Measurements from ENCODE around the gene BRCA2.

Gene BRCA2

DNA sequence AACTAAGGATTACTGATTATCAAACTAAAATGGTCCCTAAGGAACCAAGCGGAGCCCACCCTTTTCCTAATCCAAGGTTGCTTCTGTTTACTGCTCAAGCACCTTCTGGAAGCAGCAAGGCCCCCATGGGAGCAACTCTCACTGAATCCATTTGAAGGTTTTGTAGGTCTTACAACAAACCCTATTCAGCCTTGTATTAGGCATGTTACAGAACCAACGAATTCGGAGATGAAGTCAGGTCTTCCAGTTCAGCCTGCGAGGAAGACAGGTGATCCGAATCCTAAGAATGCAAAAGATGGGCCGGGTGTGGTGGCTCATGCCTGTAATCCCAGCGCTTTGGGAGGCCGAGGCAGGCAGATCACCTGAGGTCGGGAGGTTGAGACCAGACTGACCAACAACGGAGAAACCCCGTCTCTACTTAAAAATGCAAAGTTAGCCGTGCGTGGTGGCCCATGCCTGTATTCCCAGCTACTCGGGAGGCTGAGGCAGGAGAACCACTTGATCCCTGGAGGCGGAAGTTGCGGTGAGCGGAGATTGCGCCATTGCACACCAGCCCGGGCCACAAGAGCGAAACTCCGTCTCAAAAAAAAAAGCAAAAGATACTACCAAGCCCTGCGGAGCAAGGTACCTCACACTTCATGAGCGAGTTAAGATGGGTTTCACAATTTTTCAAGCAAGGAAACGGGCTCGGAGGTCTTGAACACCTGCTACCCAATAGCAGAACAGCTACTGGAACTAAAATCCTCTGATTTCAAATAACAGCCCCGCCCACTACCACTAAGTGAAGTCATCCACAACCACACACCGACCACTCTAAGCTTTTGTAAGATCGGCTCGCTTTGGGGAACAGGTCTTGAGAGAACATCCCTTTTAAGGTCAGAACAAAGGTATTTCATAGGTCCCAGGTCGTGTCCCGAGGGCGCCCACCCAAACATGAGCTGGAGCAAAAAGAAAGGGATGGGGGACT, 754 bp upstream of the BRCA2 start:
- H3K27ac ChIP-seq, result peak overlapping the region; percentile 76
- TF ChIP-seq, protein P1, sequence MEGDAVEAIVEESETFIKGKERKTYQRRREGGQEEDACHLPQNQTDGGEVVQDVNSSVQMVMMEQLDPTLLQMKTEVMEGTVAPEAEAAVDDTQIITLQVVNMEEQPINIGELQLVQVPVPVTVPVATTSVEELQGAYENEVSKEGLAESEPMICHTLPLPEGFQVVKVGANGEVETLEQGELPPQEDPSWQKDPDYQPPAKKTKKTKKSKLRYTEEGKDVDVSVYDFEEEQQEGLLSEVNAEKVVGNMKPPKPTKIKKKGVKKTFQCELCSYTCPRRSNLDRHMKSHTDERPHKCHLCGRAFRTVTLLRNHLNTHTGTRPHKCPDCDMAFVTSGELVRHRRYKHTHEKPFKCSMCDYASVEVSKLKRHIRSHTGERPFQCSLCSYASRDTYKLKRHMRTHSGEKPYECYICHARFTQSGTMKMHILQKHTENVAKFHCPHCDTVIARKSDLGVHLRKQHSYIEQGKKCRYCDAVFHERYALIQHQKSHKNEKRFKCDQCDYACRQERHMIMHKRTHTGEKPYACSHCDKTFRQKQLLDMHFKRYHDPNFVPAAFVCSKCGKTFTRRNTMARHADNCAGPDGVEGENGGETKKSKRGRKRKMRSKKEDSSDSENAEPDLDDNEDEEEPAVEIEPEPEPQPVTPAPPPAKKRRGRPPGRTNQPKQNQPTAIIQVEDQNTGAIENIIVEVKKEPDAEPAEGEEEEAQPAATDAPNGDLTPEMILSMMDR (conservative IDR thresholded peaks at IDR 0.05), result no peak

DNA sequence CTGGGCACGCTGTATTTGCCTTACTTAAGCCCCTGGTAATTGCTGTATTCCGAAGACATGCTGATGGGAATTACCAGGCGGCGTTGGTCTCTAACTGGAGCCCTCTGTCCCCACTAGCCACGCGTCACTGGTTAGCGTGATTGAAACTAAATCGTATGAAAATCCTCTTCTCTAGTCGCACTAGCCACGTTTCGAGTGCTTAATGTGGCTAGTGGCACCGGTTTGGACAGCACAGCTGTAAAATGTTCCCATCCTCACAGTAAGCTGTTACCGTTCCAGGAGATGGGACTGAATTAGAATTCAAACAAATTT, 676 bp downstream of the BRCA2 start:
- H3K27ac ChIP-seq, result peak overlapping the region; percentile 76
- TF ChIP-seq, protein P1 (conservative IDR thresholded peaks at IDR 0.05), result no peak

DNA sequence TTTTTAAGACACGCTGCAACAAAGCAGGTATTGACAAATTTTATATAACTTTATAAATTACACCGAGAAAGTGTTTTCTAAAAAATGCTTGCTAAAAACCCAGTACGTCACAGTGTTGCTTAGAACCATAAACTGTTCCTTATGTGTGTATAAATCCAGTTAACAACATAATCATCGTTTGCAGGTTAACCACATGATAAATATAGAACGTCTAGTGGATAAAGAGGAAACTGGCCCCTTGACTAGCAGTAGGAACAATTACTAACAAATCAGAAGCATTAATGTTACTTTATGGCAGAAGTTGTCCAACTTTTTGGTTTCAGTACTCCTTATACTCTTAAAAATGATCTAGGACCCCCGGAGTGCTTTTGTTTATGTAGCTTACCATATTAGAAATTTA, 1.2 kb downstream of the BRCA2 start:
- TF ChIP-seq, protein P1 (conservative IDR thresholded peaks at IDR 0.05), result no peak
- peak overlapping the region; percentile 76; the same call in 1 of the 2 replicates for H3K27ac ChIP-seq

DNA sequence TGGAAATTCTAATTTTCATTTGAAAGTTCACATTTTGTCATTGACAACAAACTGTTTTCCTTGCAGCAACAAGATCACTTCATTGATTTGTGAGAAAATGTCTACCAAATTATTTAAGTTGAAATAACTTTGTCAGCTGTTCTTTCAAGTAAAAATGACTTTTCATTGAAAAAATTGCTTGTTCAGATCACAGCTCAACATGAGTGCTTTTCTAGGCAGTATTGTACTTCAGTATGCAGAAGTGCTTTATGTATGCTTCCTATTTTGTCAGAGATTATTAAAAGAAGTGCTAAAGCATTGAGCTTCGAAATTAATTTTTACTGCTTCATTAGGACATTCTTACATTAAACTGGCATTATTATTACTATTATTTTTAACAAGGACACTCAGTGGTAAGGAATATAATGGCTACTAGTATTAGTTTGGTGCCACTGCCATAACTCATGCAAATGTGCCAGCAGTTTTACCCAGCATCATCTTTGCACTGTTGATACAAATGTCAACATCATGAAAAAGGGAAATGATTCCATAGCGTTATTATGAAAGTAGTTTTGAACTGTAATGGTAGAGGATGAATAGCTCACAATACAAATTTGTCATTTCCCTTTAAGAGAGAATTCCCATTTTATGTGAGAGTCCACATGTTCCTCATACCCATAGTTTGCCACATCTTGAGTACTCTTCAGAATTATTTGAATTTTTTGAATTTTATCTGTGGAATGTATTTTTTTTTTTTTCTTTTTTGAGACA, 2.6 kb downstream of the BRCA2 start:
- no peak overlapping the region for H3K27ac ChIP-seq
- TF ChIP-seq, protein P1 (conservative IDR thresholded peaks at IDR 0.05), result no peak

DNA sequence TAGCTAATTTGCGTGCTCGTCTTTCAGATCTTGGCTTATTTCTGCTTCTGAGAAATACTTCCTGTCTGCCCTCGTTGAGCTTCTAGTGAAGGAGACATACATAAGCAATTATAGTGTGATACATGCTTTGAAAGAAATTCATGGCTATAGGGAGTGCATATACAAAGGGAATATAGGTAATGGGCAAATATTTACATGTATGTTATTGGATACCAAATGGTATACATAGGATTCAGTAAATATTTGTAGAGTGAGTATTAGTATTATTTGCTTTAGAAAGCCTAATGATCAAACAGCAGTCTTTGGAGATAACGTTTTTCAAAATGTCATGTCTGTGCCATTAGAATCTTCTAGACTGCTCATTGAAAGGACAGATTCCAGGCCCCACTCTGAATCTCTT, 5.2 kb downstream of the BRCA2 start:
- TF ChIP-seq, protein P1 (conservative IDR thresholded peaks at IDR 0.05), result no peak
- no peak overlapping the region for H3K27ac ChIP-seq

DNA sequence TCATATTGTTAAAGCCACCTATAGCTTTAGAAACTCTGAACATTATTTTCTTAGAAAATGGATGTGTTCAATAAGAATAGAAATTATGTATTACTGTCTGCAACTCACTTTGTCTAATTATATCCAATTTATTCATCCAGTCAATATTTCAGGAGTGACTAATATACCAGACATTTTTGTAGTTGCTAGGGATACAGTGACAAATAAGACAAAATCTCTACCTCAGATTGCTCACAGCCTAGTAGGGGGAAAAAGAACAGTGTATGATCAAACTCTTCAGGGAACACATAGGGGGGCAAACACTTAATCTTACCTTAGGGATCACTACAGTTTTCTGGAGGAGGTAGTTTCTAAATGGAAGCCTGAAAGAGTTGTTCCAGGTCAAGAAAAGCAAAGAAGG, 8.6 kb downstream of the BRCA2 start:
- TF ChIP-seq, protein P1 (conservative IDR thresholded peaks at IDR 0.05), result no peak
- H3K27ac ChIP-seq, result no peak overlapping the region

DNA sequence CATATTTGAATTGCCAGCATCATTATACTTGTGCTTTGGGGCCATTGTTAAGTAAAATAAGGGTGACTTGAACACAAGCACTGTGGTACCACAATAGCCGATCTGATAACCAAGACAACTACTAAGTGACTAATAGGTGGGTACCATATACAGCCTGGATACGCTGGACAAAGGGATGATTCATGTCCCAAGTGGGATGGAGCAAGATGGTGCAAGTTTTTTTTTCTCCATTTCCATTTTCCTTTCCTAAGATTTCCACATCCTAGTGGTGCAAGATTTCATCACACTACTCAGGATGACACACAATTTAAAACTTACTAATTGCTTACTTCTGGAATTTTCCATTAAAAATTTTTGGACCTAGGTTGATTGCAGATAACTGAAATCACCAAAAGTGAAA, 15.1 kb downstream of the BRCA2 start:
- TF ChIP-seq, protein P1 (conservative IDR thresholded peaks at IDR 0.05), result no peak
- no peak overlapping the region for H3K27ac ChIP-seq

Data from VCaP (cell line).